BE2C (cell line): Measurements from ENCODE around the gene CCT7.

Experiments
- DNase-seq: peaks from one replicate; pipeline ENCODE4 v3.0.0-alpha.2; 2020
- H3K27me3 ChIP-seq: fragments of 250-450 bp; sonication (Bioruptor Pico); 2 replicates; pipeline ENCODE4 v1.5.1; 2020; ENCODE audit warnings: mild to moderate bottlenecking
- H3K36me3 ChIP-seq: fragments of 250-450 bp; sonication (Bioruptor Pico); 2 replicates; pipeline ENCODE4 v1.5.1; 2020; ENCODE audit warnings: mild to moderate bottlenecking
- H3K4me1 ChIP-seq: fragments of 250-450 bp; sonication (Bioruptor Pico); 2 replicates; pipeline ENCODE4 v1.5.1; 2020
- H3K4me3 ChIP-seq: 2 replicates; pipeline ENCODE4 v1.5.1; 2011; ENCODE audit warnings: low read depth, low read length
- H3K9me3 ChIP-seq: fragments of 250-450 bp; sonication (Bioruptor Pico); 2 replicates; pipeline ENCODE4 v1.5.1; 2020
- CTCF ChIP-seq: IDR thresholded peaks from 2 replicates; pipeline ENCODE4 v1.5.1; 2012; ENCODE audit warnings: mild to moderate bottlenecking, low read depth, low read length

The CCT7 gene

GRCh38 chr2:73289304-73289703, 55.2 kb downstream of the CCT7 start:
- H3K4me1 ChIP-seq = no peaks in the 10 kb centered on the region
- H3K4me3 ChIP-seq = no peak overlapping the region
- TF ChIP-seq CTCF = no peak
- DNase-seq = no peak
- H3K36me3 ChIP-seq = no peaks in the 10 kb centered on the region
- H3K27me3 ChIP-seq = peaks cover 39% of the 10 kb centered on the region
- no peaks in the 10 kb centered on the region for H3K9me3 ChIP-seq

- peaks cover 39% of the 10 kb centered on the region for H3K27me3 ChIP-seq
- TF ChIP-seq CTCF = peak; percentile 77
- H3K4me3 ChIP-seq = no peak overlapping the region
- peak; percentile 44 for DNase-seq
- no peaks in the 10 kb centered on the region for H3K4me1 ChIP-seq
- H3K9me3 ChIP-seq = no peaks in the 10 kb centered on the region
- no peaks in the 10 kb centered on the region for H3K36me3 ChIP-seq
These were observed 56.1 kb downstream of the CCT7 start for GRCh38 chr2:73290049-73290839.

- peaks cover 46% of the 10 kb centered on the region for H3K27me3 ChIP-seq
- no peak for DNase-seq
- H3K9me3 ChIP-seq = no peaks in the 10 kb centered on the region
- H3K36me3 ChIP-seq = no peaks in the 10 kb centered on the region
- H3K4me3 ChIP-seq = no peak overlapping the region
- no peak for TF ChIP-seq CTCF
- H3K4me1 ChIP-seq = no peaks in the 10 kb centered on the region
These were observed 57.0 kb downstream of the CCT7 start for GRCh38 chr2:73291093-73291460.

GRCh38 chr2:73291461-73292315, 57.6 kb downstream of the CCT7 start:
- H3K36me3 ChIP-seq = no peaks in the 10 kb centered on the region
- peak; percentile 9; the same call in 1 of the 2 replicates for TF ChIP-seq CTCF
- H3K27me3 ChIP-seq = peaks cover 46% of the 10 kb centered on the region
- H3K4me1 ChIP-seq = no peaks in the 10 kb centered on the region
- peak; percentile 42 for DNase-seq
- H3K4me3 ChIP-seq = no peak overlapping the region
- no peaks in the 10 kb centered on the region for H3K9me3 ChIP-seq

- no peaks in the 10 kb centered on the region for H3K4me1 ChIP-seq
- H3K4me3 ChIP-seq = no peak overlapping the region
- no peaks in the 10 kb centered on the region for H3K36me3 ChIP-seq
- DNase-seq = no peak
- H3K27me3 ChIP-seq = peaks cover 46% of the 10 kb centered on the region
- no peak for TF ChIP-seq CTCF
- no peaks in the 10 kb centered on the region for H3K9me3 ChIP-seq
These were observed 58.3 kb downstream of the CCT7 start for GRCh38 chr2:73292316-73292905.
